ENCODE data around the gene RAB1A.
"Not testable (repeated sequence)": the region's sequence is repeated elsewhere in the genome, so short reads cannot be mapped to it uniquely, and the experiment has no call there.

RAB1A gene

DNA sequence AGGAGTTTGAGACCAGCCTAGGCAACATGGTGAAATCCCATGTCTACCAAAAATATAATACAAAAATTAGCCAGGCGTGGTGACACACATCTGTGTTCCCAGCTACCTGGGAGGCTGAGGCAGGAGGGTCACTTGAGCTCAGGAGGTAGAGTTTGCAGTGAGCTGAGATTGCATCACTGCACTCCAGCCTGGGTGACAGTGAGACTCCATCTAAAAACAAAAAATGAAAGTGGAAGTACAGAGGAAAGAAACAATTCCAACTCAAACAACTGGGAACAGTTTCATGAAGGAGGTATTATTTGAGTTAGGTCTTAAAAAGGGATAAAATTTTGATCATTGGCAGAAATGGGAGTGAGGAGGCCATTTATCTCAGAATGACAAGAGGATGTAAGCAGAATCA, 6.3 kb upstream of the RAB1A start:
- DNase-seq (ENCODE audit: low spot score): no peak

DNA sequence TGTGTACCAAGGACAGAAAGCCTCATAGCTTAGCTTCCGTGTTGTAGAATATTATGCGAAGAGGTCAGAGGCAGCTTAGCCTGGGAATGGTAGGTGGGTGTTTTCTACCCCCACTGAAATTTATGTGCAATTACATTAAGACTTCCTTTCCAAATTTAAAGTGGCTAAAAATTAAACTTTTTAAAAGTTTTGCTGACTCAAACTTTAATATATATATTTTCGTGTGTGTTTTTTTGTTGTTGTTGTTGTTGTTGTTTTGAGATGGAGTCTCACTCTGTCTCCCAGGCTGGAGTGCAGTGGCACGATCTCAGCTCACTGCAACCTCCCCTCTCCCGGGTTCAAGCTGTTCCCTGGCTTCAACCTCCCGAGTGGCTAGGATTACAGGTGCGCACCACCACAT, 4.3 kb upstream of the RAB1A start:
- no peak for DNase-seq (ENCODE audit: low spot score)

GRCh38 chr2:65133626-65134025, 3.7 kb upstream of the RAB1A start:
- no peak for DNase-seq (ENCODE audit: low spot score)

- DNase-seq (ENCODE audit: low spot score): not testable (repeated sequence)
Measured at GRCh38 chr2:65132930-65133329, 3.0 kb upstream of the RAB1A start.

DNA sequence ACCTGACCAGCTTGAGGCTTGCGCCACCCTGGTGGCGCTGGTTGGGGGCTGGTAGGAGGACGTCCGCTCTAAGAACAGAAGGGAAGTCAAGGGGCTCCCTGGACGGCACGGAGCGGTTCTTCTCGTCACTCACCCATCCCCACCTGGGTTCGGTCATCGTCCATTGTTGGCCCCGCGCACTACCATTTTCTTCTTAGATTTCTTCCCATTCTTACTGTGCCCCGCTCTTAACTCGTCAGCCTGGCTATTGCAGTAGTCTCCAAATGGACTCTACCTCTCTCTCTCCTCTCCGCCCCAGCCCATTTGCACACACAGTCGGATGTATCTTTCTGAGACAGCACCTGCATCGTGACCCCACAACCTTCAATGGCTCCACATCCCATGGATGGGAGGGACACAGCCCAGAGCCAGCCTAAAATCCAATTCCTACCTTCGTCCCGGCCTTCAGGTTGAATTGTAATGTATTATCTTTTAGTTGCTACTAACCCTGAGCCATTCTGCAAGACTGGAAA, 814 bp upstream of the RAB1A start:
- DNase-seq (ENCODE audit: low spot score): no peak

DNA sequence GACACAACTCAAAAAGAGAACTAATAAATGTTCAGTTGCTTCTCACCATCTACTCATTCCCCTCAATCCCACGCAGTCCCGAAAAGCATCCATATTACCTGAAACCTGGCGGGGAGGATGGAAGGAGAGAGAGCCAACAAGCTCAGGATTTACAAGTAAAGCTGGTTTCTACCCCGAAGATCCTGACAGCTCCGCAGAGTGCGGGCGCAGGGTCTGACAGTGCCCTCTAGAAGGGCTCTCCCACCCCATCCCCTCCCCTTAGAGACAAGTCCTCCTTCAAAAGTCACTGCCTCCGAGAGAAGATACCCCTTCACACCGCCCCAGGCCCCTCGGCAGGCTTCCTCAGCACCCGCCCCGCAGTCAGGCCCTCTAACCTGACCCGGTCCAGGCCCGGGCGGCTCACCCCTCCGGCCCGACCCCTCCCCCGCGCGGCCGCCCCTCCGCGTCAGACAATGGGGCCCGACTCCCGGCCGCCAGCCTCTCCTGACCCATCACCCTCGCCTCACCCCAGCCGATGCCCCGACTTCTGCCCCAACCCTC, 550 bp downstream of the RAB1A start:
- peak; percentile 18 for DNase-seq (ENCODE audit: low spot score)

DNA sequence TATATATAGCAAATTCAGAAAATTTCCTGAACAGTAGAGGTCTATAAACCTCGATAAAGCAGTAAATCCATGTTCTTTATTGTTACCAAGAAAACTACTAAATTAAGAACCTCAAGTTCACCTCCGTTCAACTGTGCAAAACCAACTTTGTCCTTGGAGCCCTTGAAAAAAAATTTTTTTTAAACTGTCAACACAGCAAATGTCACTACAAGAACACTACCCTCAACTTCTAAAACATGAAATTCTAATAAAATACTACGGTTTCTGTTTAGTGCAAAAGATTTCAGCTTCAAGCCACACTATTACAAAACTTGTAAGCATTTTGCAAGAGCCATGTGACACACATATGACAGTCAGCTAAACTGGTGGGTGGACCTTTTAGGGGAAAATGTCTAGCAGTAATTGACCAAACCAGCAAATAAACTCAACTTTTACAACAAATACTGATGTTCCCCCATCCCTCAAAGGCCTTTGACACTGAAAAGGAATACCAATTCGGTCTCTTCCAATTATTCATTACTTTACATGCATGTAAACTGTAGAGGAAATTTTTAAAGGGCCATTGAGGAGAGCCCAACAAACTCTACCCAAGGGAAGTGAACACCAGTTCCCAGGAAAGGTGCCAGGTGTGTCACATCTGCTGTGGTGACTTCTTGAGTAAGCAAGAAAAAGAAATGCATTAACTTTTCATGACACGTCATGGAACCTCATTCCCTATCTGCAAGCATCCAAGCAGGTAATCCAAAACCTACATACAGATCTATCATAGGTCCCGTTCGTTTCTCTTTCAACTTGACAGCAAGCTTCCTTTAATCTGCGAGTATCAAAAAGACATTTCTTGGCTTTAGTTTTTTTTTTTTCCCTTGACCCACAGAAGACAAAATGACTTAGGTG, 1.4 kb downstream of the RAB1A start:
- peak; percentile 7 for DNase-seq (ENCODE audit: low spot score)

- DNase-seq (ENCODE audit: low spot score): not testable (repeated sequence)
Measured at GRCh38 chr2:65125457-65125856, 4.4 kb downstream of the RAB1A start.

- no peak for DNase-seq (ENCODE audit: low spot score)
Measured at GRCh38 chr2:65122313-65122712, 7.6 kb downstream of the RAB1A start.

GRCh38 chr2:65120990-65121693, 8.8 kb downstream of the RAB1A start:
- no peak for DNase-seq (ENCODE audit: low spot score)

- DNase-seq (ENCODE audit: low spot score): no peak
Measured at GRCh38 chr2:65116645-65117044, 13.3 kb downstream of the RAB1A start.

- no peak for DNase-seq (ENCODE audit: low spot score)
Measured at GRCh38 chr2:65114921-65115320, 15.0 kb downstream of the RAB1A start.

GRCh38 chr2:65113816-65114215, 16.1 kb downstream of the RAB1A start:
- DNase-seq (ENCODE audit: low spot score): no peak

GRCh38 chr2:65113229-65113628, 16.7 kb downstream of the RAB1A start:
- no peak for DNase-seq (ENCODE audit: low spot score)

DNA sequence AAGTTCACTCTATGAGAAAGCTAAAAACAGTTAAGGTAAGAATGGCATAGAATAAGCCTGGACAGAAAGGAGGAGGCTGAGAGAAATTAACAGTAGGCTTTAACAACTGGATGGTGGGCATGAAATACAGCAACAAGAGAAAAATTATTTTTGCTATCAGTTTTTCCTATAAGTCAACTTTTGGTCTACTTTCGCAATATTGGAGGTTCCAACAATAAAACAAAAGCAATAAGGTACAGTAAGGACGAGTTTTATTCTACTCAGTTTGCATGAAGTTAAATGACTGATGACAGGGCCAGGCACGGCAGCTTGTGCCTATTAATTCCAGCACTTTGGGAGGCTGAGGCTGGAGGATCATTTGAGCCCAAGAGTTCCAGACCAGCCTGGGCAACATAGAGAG, 17.3 kb downstream of the RAB1A start:
- no peak for DNase-seq (ENCODE audit: low spot score)

DNA sequence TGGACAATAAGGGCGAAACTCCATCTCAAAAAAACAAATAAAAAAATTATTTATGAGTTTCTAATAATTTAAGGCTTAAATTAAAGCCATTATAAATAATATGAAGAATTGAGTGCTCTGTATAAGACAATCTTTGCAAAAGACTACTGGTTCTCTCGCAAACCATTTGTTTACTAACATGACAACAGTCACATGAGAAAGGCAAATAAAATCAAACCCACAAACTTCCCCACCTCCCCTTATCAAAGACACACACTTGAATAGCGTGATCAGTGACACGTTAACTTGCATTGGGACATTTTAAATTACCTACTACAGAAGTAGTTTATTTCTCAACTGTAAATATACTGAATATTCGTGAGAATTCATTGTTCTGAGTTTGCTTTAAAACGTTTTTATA, 21.1 kb downstream of the RAB1A start:
- DNase-seq (ENCODE audit: low spot score): no peak

DNA sequence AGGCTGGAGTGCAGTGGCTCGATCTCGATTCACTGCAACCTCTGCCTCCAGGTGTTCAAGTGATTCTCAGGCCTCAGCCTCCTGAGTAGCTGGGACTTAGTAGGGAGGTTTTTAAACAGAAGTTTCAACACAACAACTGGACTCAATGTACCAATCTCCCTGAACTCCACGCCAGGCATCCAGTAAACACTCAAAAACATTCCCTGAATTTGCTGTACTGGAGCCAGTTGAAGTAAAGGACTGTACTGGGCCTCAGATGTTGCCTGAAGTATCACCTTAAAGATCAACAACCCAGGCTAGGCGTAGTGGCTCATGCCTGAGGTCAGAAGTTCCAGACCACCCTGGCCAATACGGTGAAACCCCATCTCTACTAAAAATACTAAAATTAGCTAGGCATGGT, 22.4 kb downstream of the RAB1A start:
- no peak for DNase-seq (ENCODE audit: low spot score)

- DNase-seq (ENCODE audit: low spot score): no peak
Measured at GRCh38 chr2:65103013-65103715, 26.7 kb downstream of the RAB1A start.

DNA sequence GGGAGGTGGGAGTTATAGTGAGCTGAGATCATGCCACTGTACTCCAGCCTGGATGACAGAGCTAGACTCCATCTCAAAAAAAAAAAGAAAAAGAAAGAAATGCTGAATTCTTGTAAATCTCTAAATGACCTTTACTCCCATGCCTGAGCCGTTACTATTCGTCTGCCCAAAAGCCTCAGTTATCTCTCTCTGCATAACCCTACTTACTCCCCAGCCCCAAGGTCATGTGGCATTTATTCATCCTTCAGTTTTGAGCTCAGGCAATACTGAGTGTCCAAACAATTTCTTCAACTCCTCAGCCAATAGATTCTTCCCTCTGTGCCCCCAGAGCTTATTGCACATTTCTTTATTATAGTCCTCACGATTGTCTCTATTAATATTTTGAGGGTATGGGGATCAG, 28.8 kb downstream of the RAB1A start:
- no peak for DNase-seq (ENCODE audit: low spot score)

GRCh38 chr2:65098741-65099140, 31.2 kb downstream of the RAB1A start:
- no peak for DNase-seq (ENCODE audit: low spot score)

DNA sequence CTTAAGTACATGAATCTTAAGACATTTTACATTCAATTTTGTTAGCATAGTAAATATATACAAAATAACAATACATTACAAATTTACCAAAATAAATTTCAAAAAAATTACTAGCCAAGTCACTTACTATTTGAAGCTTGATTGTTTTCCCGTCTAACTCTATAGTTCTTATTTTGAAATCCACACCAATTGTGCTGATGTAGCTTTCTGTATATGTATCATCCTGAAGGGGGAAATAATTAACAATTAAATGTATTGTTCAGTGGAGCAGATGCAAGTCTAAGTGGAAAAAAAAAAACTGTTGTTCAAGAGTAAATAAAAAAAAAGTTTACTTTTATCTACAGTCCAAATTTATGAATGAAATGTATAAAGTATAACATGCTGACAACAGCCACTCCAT, 32.1 kb downstream of the RAB1A start:
- no peak for DNase-seq (ENCODE audit: low spot score)

- peak; percentile 8 for DNase-seq (ENCODE audit: low spot score)
Measured at GRCh38 chr2:65096948-65097347, 33.0 kb downstream of the RAB1A start.
